Endothelial cell of hepatic sinusoid (primary cell): ENCODE measurements around the gene CUX1.
"Not testable (repeated sequence)": the region's sequence is repeated elsewhere in the genome, so short reads cannot be mapped to it uniquely, and the experiment has no call there.

Experiments
- in situ Hi-C: cut with HindIII; loops from 2 replicates; pipeline ENCODE4 v1.10.0; 2017; ENCODE audit warnings: low sequenced_read_pairs

Gene CUX1

GRCh38 chr7:101817471-101818286 lies at the start of gene CUX1:
Gene CUX1, plus strand, starts transcription at chr7:101817626. Its CDS starts 14 bp downstream, at chr7:101817640.
- in situ Hi-C loops, result no loop called here

GRCh38 chr7:101768280-101768679 lies 49.1 kb upstream of the CUX1 start:
- in situ Hi-C loops, result no loop called here

GRCh38 chr7:101770466-101770865 lies 47.0 kb upstream of the CUX1 start:
- in situ Hi-C loops, result no loop called here

- in situ Hi-C loops, result no loop called here
Observed at GRCh38 chr7:101772508-101773211, 44.8 kb upstream of the CUX1 start.

- in situ Hi-C loops, result no loop called here
Observed at GRCh38 chr7:101775181-101775580, 42.2 kb upstream of the CUX1 start.

- in situ Hi-C loops, result no loop called here
Observed at GRCh38 chr7:101778026-101778580, 39.3 kb upstream of the CUX1 start.

GRCh38 chr7:101779267-101779666 lies 38.2 kb upstream of the CUX1 start:
- in situ Hi-C loops, result no loop called here

- in situ Hi-C loops, result no loop called here
Observed at GRCh38 chr7:101780281-101780680, 37.1 kb upstream of the CUX1 start.

GRCh38 chr7:101781439-101781838 lies 36.0 kb upstream of the CUX1 start:
- in situ Hi-C loops, result no loop called here

GRCh38 chr7:101782476-101782875 lies 35.0 kb upstream of the CUX1 start:
- in situ Hi-C loops, result no loop called here

- in situ Hi-C loops, result no loop called here
Observed at GRCh38 chr7:101782896-101783295, 34.5 kb upstream of the CUX1 start.

GRCh38 chr7:101783381-101784181 lies 33.8 kb upstream of the CUX1 start:
- in situ Hi-C loops, result no loop called here

- in situ Hi-C loops, result no loop called here
Observed at GRCh38 chr7:101784292-101785127, 32.9 kb upstream of the CUX1 start.

- in situ Hi-C loops, result no loop called here
Observed at GRCh38 chr7:101787864-101788263, 29.6 kb upstream of the CUX1 start.

- in situ Hi-C loops, result no loop called here
Observed at GRCh38 chr7:101788517-101788916, 28.9 kb upstream of the CUX1 start.

- in situ Hi-C loops, result no loop called here
Observed at GRCh38 chr7:101790566-101791293, 26.7 kb upstream of the CUX1 start.

- in situ Hi-C loops, result no loop called here
Observed at GRCh38 chr7:101792051-101792681, 25.3 kb upstream of the CUX1 start.

- in situ Hi-C loops, result not testable (repeated sequence)
Observed at GRCh38 chr7:101792682-101793071, 24.7 kb upstream of the CUX1 start.

GRCh38 chr7:101795461-101795860 lies 22.0 kb upstream of the CUX1 start:
- in situ Hi-C loops, result no loop called here
